Neural cell (in vitro differentiated cells): Measurements from ENCODE around the gene UBN1.

Experiments
- CTCF ChIP-seq: fragments of 450-650 bp; IDR thresholded peaks from 2 replicates; pipeline ENCODE4 v1.5.1; 2014; ENCODE audit warnings: antibody characterized with exemption, mild to moderate bottlenecking, moderate library complexity; ENCODE audit not compliant: poor library complexity, severe bottlenecking
- EP300 ChIP-seq: fragments of 450-650 bp; conservative IDR thresholded peaks from 2 replicates; pipeline ENCODE4 v1.6.1; 2014; ENCODE audit warnings: antibody characterized with exemption, mild to moderate bottlenecking, moderate library complexity; ENCODE audit not compliant: poor library complexity, severe bottlenecking
- EZH2 ChIP-seq: fragments of 200-600, 300-800 bp; shearing (Covaris generic), sonication (generic); IDR thresholded peaks from 2 replicates; pipeline ENCODE4 v1.6.1; 2014; ENCODE audit warnings: antibody characterized with exemption, low read length, borderline replicate concordance, mild to moderate bottlenecking; ENCODE audit not compliant: insufficient read depth, poor library complexity, severe bottlenecking

- TF ChIP-seq EP300 (no peak), CTCF (no peak), EZH2 (no peak)
Measured at GRCh38 chr16:4798456-4798855, 48.8 kb upstream of the UBN1 start.
